Effector CD8-positive, alpha-beta T cell (primary cell): ENCODE results near the gene HSPA2.

Source experiments
- DNase-seq: peaks from one replicate; lab custom pipeline; 2025; lab: John Stamatoyannopoulos, UW
- total RNA-seq, 4 experiments: gene quantifications; one replicate each; lab custom pipeline; 2026; lab: John Stamatoyannopoulos, UW

Gene HSPA2
- total RNA-seq = 1.3 to 14.5 (median 7.5) reads per million in 4 experiments

DNA sequence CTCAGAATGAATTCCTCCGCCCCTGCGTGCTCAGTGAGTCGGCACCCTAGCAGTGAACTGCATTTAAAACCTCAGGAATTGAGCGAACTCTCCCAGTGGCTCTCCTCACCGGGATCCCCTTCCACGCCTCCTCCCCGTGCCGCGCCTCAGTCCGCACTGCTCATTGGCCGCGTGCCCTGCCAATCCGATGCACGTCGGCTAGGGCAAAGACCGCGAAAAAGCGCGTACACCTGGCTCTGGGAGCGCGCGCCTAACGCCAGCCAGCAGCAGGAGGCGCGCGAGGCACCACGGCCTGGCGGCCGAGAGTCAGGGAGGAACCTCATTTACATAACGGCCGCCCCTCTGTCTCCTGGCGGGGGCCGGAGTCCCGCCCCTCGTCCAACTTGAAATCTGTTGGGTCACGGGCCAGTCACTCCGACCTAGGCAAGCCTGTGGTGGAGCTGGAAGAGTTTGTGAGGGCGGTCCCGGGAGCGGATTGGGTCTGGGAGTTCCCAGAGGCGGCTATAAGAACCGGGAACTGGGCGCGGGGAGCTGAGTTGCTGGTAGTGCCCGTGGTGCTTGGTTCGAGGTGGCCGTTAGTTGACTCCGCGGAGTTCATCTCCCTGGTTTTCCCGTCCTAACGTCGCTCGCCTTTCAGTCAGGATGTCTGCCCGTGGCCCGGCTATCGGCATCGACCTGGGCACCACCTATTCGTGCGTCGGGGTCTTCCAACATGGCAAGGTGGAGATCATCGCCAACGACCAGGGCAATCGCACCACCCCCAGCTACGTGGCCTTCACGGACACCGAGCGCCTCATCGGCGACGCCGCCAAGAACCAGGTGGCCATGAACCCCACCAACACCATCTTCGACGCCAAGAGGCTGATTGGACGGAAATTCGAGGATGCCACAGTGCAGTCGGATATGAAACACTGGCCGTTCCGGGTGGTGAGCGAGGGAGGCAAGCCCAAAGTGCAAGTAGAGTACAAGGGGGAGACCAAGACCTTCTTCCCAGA lies at the start of gene HSPA2:
TSS of gene HSPA2 (plus strand) at position 534 of the 995 bp plus-strand sequence. CDS start at position 643, 109 bp downstream.
- peak; percentile 90 for DNase-seq

DNA sequence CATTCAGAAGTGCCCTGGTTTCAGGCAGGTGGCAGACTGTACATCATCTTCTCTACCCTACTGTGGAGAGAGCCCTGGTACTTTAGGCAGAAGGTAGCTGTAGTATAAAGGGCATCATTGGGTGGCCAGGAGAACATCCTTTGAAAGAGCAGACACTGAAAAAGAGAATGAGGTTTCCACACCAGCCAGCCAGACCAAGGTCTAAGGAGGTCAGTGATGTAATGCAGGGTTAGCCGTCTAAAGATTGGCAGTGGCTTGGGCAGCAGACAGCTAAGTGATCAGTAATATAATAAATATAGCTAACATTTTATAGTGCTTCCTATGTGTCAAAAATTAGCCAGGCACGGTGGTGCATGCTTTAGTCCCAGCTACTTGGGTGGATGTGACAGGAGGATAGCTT lies 48.9 kb upstream of the HSPA2 start:
- no peak for DNase-seq

DNA sequence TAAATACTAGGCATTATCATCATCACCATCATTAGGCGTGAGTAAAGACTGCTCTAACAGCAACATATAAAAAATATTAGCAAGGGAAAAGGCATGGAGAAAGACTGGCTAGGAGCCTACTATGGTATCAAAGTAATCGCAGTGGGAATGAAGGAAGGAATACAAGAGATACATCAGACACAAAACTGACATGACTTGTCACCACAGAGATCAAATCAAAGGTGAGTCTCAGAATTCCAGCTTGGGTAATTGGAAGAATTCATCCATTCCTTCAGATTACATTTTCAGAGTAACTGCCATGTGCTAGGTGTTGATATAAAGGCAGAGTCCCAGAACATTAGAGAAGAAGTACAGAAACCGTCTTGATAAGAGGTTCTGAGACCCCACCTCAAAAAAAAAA lies 47.1 kb upstream of the HSPA2 start:
- DNase-seq = no peak

- DNase-seq = no peak
Observed at GRCh38 chr14:64495252-64495651, 45.3 kb upstream of the HSPA2 start.

DNA sequence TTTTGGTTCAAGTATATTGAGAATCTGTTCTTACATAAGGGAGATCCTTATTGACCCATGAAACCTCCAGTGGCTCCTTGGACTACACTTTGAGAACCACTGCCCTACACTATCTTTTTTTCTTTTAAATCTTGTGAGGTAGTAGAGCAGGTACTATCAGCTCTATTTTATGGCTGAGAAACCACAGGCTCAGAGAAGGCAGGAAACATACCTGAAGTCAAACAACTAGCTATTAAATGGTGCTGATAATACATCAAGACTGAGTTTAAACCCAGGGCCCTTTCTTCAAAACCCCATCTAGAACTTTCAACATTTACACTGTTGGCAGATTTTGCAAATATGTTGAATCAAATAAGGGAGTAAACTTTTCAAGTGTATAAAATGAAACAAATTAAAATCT lies 43.8 kb upstream of the HSPA2 start:
- no peak for DNase-seq

DNA sequence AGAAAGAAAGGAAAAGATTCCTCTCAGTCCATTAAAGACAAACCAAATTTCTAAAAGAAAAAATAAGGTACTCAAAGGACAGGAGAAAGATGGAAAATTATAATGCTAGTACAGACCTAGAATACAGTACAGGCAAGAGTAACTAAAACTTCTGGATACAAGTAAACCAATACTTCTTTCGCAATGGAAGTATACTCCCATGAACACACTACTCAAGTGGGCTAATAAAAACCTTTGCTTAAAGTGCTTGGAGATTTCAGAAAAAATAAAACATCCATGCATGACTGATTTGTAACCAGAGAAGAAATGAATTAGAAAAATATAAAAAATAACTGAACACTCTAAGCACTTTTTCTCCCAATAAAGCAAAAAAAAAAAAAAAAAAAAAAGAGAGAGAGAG lies 40.5 kb upstream of the HSPA2 start:
- no peak for DNase-seq

DNA sequence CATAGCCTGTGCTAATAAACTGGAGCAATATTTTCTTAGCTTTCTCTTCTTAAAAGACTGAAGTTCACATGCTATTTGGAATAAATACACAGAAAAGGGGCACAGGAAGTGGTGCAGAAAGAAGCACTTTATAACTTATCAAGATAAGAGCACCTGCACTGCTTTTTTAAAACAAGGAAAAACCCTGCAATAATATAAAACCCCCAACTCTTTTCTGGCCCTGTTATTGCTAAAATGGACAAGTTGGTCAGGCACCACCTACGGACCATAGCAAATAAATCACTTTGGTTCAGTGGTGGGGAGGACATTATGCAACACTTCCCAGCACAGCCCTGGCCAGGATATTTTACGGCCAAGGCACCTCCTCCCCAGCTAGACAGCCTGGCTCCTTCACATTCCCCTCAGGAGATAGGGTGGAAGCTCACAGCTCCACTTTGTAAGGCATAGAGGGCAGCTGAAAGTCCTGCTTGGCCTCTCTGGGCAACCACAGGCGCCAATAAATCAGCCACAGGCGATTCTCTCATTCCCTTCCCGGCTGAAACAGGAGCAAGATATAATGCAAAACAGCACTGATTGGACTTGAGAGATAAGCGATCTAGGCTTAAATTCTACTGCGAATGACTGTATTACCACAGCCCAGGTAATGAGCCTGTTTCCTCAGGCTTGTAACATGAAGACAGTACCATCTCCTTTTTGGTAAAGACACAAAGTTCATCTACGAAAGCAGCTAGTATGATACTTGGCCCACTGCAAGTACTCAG lies 39.0 kb upstream of the HSPA2 start:
- no peak for DNase-seq

DNA sequence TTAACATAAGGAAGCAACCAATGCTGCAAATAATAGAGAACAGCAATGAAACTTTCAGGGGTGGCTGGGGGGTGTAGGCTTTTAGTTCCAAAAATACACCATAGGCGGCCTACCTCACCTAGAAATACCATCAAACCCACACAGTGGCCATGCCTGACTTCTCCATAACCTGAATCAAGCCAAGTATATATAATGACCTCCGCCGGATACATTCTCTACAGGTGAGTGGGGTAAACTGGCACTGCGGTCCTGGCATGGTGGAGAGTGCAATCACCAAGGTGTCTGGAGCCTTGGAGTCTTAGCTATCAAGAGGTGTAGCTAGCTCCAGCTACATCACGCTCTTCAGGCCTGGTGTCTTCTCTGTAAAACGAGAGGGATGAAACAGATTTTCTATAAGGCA lies 38.1 kb upstream of the HSPA2 start:
- DNase-seq = no peak

DNA sequence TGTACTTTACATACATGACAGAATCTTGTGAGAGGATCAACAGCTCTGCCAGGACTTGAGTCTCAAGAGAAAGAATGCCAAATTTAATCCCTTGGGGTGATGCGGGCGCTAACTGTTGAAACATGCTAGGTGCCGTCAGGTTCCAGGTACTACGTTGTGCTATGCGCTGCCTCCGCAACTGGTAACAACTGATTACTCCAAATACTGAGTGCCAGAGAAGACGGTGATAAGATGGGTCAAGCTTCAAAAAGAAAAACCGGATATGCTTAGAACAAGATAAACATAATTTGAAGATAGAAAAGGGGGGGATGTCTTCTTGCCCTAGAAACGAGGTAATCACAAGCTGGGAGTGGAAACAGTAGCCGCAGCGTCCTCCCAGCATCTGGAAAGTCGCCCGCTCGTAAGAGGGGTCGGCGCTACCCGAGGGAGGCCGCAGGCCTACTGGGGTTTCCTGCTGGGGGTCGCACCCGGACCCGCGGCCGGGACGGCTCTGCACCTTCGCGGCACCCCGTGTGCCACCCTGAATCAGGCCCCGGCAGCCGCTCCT lies 37.6 kb upstream of the HSPA2 start:
- no peak for DNase-seq

DNA sequence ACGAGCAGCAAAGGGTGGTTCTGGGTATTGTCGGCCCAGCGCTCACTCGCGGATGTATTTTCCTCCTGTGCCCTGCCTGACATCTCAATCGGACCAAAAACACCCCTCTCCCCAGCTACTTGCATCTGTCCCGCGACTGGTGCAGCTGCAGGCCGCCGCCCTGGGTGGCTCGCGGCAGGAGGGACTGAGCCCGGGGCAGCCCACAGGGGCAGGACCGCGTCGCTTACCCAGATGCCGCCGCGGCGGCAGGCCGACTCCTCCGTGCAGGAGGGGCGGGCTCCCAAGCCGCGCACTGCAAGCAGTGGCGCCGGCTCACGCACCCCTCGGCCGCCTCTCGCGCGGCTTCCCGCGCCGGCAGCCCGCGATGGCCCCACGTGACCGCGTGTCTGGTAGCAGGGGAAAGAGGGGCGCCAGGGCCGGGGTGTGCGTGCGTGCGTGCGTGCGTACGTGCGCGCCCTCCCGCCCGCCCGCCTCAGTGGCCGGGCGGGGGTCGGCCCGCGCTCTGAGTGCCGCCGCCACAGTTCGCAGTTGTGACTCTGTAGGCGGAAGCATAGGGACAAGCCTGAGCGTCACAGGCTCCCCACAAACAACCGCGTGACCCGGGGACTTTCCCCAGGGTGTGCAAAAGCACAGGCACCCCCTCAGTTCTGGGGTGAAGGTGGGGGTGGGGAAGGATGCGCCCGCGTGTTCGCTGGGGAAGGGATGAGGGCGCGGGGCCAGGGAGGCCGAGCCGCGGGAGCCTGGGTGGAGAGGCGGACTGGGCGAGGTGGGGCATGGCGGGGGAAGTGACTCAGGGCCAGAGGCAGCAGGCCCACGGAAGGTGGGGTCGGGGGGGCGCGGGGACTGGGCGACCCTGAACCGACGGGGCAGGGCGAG lies 36.9 kb upstream of the HSPA2 start, which contains the start of gene ZBTB25:
TSS of gene ZBTB25 (minus strand) at position 405 of the 876 bp plus-strand sequence. CDS start 13,305 bp downstream, outside the sequence.
- peak; percentile 97 for DNase-seq

- DNase-seq = peak; percentile 70
Observed at GRCh38 chr14:64504310-64504896, 36.1 kb upstream of the HSPA2 start, which contains the start of gene ZBTB1. Gene ZBTB1 (plus strand): TSS chr14:64504770. CDS start chr14:64521505, 16,735 bp downstream.

- peak; percentile 73 for DNase-seq
Observed at GRCh38 chr14:64504897-64505794, 35.4 kb upstream of the HSPA2 start.

GRCh38 chr14:64506721-64507120 lies 33.8 kb upstream of the HSPA2 start:
- DNase-seq = no peak

- no peak for DNase-seq
Observed at GRCh38 chr14:64507376-64508156, 33.0 kb upstream of the HSPA2 start.

GRCh38 chr14:64508215-64508776 lies 32.2 kb upstream of the HSPA2 start:
- DNase-seq = no peak

DNA sequence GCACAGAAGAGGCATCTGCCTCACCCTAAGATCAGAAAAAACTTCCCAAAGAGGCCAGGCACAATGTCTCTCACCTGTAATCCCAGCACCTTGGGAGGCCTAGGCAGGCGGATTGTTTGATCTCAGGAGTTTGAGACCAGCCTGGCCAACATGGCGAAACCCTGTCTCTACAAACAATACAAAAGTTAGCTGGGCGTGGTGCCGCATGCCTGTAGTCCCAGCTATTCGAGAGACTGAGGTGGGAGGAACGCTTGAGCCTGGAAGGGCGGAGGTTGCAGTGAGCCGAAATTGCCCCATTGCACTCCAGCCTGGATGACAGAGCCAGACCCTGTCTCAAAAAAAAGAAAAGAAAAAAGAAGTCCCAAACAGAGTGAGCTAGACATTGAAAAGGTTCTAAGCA lies 31.5 kb upstream of the HSPA2 start:
- no peak for DNase-seq

DNA sequence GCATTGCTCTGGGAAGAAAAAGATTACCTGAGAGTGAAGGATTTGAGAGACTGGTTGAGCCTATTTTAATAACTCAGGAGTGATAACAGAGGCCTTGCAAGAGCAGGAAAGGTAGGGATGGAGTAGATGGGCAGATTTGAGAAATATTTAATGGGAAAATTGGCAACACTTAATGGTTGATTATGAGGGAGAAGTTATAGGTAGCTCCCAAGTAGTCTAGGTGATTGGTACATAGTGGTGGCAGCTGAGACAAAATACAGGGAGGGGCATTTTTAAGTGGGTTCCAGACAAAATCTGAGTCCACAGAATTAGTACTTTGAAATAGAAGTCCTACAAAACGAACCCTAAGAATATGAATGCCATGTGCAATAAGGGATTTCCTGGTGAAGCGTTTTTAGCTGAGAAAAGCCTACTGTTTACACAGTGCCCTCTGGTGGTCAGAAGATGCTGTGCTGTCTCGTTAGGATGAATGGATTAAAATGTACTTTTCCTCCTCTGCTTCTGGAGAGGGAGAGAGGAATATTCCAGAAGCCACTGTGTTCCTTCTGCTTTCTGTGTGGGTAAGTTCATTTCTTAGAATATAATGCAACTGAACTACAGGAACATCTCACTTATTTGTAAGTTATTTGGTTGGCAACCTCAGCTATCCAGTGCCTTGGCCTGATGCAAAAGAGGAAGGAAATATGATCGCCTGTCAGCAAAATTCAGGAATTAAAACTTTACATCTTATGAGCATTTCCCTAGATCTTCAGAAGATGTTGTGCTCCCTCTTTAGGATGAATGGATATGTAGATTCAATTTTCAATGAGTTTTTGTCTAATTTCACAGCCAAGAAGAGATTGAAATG lies 29.5 kb upstream of the HSPA2 start:
- peak; percentile 56 for DNase-seq

DNA sequence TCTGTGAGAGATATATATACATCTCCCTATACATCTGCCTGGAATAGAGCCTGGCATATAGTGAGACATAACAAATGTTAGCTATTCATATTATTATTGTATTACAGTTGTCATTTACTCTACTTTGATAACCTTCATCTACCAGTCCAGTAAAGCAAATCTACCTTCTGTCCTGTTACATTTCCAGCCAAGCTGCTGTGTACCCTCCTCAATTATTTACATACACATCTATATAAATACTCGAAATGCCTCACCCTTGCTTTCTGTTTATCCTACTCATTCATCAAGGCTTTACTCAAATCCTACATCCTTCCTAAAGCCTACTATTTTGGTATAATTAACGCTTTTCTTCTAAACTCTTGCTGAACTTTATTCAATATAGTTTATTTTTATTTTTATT lies 27.3 kb upstream of the HSPA2 start:
- no peak for DNase-seq
